ENCODE data around the gene MTFMT.

DNA sequence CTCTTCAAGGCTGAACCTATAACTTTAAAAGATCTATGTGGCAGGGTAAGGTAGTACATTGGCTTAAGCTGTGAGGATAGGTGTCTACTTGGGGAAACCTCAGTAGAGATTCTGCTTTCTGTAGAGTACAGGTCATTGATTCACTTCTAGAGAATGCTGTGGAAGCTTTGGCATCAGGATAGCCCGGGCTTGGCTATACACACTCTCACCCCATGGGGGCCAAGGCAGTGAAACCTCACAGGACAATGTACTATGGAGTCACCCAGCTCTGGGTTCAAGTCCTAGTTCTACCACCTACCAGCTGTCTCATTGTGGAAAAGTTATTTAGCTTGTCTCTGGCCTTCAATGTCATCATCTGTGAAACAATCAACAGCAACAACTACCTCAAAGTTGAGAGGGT, 9.0 kb downstream of the MTFMT start:
- TF ChIP-seq, protein P1, sequence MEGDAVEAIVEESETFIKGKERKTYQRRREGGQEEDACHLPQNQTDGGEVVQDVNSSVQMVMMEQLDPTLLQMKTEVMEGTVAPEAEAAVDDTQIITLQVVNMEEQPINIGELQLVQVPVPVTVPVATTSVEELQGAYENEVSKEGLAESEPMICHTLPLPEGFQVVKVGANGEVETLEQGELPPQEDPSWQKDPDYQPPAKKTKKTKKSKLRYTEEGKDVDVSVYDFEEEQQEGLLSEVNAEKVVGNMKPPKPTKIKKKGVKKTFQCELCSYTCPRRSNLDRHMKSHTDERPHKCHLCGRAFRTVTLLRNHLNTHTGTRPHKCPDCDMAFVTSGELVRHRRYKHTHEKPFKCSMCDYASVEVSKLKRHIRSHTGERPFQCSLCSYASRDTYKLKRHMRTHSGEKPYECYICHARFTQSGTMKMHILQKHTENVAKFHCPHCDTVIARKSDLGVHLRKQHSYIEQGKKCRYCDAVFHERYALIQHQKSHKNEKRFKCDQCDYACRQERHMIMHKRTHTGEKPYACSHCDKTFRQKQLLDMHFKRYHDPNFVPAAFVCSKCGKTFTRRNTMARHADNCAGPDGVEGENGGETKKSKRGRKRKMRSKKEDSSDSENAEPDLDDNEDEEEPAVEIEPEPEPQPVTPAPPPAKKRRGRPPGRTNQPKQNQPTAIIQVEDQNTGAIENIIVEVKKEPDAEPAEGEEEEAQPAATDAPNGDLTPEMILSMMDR (IDR thresholded peaks at IDR 0.05) = no peak
- no peak for TF ChIP-seq POLR2A (IDR thresholded peaks at IDR 0.05)
